DND-41 (cell line): ENCODE measurements around the gene SEMA5A.

Experiments used
- EZH2 ChIP-seq: IDR thresholded peaks from 3 replicates; pipeline ENCODE4 v1.6.1; 2012; ENCODE audit warnings: borderline replicate concordance, low read depth, mild to moderate bottlenecking, moderate library complexity, low read length, inconsistent platforms; ENCODE audit not compliant: severe bottlenecking
- TF ChIP-seq, protein P1 (sequence below): IDR thresholded peaks from 2 replicates; pipeline ENCODE4 v1.5.1; 2012; ENCODE audit warnings: borderline replicate concordance, low read length, moderate library complexity, mild to moderate bottlenecking; ENCODE audit not compliant: poor library complexity, severe bottlenecking; ENCODE audit errors: extremely low read depth

DNA sequence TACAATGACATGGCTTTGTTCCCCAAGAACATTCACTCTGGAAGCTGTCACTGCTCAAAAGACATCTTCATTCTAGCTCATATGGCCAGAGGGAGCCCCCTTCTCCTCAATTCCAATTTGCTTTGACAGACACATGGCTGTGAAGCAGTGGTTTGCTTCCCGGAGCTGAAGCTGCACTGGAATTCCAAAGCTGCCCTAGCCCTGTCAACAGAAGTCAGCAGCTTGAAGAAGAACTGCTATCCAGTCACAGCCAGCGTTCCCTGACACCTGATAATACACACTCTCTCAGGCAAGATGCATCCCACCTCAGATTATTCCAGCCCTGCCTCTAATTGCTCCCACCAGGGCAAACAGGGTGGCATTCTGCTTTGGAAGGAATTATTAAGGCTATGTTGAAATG, 93.7 kb downstream of the SEMA5A start:
- TF ChIP-seq, protein P1, sequence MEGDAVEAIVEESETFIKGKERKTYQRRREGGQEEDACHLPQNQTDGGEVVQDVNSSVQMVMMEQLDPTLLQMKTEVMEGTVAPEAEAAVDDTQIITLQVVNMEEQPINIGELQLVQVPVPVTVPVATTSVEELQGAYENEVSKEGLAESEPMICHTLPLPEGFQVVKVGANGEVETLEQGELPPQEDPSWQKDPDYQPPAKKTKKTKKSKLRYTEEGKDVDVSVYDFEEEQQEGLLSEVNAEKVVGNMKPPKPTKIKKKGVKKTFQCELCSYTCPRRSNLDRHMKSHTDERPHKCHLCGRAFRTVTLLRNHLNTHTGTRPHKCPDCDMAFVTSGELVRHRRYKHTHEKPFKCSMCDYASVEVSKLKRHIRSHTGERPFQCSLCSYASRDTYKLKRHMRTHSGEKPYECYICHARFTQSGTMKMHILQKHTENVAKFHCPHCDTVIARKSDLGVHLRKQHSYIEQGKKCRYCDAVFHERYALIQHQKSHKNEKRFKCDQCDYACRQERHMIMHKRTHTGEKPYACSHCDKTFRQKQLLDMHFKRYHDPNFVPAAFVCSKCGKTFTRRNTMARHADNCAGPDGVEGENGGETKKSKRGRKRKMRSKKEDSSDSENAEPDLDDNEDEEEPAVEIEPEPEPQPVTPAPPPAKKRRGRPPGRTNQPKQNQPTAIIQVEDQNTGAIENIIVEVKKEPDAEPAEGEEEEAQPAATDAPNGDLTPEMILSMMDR = no peak
- TF ChIP-seq EZH2 = no peak
